Right renal cortex interstitium (tissue), 3 donors: ENCODE results near the gene TXNDC11. TPM values are rescaled to one million over a fixed set of nuclear protein-coding genes. Genes with fewer than 3 reads are reported as not detected.

Source experiments
- DNase-seq, 3 donors: peaks; one replicate each; pipeline ENCODE4 v3.0.0-alpha.2; 2013; ENCODE audit warnings: low read depth in 3 of 3, low spot score in 2 of 3
- polyA plus RNA-seq, 3 donors: library from polyadenylated mRNA; unstranded; fragments of 120-200 nt; gene quantifications; one replicate each; pipeline ENCODE4 v1.2.1, GENCODE V29; 2013; ENCODE audit not compliant: insufficient read length in 3 of 3

TXNDC11 gene
- polyA plus RNA-seq, 3 donors: 40.2 to 42.1 (median 40.5) TPM

DNA sequence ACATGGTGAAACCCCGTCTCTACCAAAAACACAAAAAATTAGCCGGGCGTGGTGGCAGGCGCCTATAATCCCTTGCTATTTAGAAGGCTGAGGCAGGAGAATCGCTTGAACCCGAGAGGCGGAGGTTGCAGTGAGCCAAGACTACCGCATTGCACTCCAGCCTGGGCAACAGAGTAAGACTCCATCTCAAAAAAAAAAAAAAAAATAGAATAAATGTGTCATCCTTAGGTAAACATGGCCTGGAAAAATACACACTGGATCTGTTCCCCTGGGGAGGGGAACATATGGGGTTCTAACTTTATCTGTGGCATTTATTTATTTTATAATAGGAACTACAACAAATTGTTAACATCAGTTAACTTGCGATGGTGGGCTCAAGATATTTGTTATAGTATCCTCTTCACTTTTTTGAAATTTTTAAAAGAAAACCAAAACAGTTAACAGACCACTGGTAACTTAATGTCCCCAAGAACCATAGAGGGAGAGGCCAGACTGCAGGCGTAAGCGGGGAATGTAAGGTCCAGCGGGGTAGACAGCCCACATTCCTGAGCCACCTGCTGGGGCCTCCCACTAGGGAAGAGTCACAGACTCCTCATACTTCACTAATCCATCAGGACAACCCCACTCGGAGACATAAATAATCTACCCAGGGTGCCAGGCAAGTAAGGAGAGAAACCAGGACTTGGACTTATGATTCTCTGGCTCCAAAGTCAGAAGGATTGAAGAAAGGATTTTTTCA, 12.5 kb upstream of the TXNDC11 start:
- DNase-seq: no peak

DNA sequence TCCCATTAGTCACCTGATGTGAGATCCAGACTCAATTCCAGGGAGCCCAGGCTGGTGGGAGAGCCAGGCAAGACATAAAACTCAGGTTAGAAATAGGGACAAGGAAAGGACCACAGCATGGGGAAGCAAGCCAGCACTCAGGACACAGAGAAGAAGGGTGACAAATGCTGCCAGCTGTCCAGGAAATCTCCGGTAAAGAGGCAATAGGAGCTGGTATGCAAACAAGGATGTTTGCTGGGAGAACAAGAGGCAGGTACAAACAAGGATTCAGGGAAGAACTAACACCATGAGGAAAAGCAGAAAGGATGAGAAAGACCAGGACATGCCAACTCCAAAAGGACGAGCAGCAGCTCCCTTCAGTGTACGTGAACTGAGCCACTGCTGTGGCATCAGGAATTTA, 10.2 kb upstream of the TXNDC11 start:
- DNase-seq: no peak

DNA sequence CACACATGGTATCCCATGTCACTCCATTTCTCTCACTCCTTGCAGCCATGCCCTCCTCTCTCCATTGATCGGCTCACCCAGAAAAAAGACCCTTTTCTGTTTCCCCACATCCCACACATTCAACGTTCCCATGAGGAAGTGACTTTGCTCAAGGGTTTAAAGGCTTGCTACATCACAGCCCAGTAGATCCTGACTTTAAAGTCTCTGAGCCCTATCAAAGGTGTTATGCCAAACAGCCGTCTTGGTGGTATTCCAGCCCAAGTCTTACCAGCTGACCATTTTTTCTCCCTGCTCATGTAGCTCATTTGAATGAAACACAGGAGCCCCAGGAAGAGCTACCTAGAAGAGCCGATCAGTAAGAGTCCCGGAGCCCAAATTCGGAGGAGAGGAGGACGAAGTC, 7.4 kb upstream of the TXNDC11 start:
- DNase-seq: no peak

DNA sequence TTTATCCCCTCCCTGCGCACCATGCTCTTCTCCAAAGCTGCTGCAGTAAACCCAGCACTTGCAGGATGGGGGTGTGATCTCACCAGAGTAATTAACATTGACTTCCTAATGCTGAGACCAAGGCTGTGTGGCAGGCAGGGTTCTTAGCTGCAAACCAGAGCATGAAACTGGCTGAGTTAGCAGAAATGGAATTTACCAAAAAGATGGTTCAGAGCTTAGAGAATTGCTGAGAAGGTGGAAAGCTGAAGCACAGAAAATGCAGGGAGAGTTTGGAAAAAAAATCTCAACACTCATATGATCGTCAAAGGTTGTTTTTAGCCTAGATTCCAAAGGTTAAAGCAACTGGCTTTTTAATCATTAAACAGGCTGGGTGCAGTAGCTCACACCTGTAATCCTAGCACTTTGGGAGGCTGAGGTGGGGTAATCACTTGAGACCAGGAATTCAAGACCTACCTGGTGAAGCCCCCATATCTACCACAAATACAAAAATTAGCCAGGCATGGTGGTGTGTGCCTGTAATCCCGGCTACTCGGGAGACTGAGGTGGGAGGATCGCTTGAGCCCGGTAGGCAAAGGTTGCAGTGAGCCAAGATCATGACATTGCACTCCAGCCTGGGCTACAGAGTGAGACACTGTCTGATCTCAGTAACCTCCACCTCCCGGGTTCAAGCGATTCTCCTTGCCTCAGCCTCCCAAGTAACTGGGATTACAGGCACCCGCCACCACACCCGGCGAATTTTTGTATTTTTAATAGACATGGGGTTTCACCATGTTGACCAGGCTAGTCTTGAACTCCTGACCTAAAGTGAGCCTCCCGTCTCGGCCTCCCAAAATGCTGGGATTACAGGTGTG, 6.0 kb upstream of the TXNDC11 start:
- no peak for DNase-seq

DNA sequence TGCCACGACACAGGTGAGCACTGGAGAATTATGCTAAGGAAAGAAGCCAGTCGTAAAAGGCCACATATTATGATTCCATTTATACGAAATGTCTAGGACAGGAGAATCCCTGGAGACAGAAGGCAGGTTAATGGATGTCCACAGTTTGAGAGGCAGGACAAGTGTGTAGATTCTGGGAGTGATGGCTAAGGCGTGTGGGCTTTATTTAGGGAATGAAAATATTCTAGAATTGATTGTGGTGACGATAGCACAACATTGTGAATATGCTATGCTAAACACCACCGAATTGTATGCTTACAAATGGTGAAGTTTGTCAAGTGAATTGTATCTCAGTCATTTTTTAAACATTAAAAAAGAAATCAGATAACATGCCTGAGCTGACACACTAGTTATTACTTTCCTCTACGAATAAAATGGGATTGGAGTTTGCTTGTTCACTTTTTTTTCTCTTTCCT, 5.3 kb upstream of the TXNDC11 start:
- no peak for DNase-seq

DNA sequence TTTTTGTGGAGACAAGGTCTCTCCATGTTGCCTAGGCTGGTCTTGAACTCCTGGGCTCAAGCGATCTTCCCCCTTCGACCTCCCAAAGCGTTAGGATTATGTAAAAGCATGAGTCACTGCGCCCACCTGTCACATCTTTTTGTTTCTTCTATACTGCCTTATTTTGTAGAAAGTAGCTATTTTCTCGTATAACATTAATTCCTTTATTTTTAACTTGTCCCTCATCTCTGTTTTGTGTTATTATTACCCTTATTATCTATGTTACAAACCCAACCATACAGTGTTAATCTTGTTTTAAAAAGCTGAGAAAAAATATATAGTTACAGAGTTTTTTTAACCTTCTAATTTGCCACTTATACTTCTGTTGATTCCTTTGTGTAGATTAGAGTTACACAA, 1.4 kb upstream of the TXNDC11 start:
- DNase-seq: no peak

DNA sequence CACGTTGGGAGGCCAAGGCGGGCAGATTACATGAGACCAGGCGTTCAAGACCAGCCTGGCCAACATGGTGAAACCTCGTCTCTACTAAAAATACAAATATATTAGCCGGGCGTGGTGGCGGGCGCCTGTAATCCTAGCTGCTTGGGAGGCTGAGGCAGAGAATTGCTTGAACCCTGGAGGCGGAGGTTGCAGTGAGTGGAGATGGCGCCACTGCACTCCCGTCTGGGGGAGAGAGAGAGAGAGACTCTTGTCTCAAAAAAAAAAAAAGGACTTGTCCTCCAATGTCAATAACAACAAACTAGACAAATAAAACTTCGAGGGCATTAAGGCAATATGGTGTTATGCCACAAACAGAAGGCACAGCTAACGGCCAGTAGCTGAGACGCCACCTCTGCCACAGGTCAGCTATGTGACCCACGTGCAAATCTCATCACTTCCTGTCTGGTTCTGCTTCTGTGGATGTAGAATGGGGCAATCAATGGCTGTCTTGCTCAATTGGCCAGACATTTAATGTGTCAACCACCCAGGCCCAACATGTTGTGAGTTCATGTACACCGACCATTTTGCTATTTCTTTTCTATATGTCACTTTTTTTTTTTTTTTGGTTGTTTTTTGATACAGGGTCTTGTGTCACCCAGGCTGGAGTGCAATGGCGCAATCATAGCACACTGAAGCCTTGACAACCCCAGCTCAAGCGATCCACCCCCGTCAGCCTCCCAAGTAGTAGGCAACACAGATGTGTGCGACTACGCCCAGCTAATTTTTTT, 834 bp upstream of the TXNDC11 start:
- DNase-seq: no peak

DNA sequence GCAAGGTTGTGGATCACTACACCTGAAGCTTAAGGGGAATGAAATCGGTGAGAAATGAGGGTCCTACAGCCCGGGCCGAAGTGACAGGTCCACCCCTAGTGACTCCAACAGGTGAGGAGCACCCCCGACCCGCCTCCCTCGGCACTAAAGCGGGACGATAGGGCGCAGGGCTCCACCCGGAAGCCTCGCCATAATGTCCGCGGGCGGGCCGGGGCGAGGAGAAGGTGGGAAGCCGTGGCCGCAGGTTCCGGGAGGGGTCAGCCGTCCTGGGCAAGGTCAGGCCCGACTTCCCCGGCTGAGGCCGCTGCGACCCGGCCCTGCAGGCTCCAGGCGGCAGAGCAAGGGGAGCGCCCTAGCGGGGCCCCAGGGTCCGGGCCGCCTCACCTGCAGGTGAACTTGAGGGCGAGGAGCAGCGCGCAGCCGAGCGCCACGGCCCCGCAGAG, 543 bp downstream of the TXNDC11 start:
- no peak for DNase-seq

DNA sequence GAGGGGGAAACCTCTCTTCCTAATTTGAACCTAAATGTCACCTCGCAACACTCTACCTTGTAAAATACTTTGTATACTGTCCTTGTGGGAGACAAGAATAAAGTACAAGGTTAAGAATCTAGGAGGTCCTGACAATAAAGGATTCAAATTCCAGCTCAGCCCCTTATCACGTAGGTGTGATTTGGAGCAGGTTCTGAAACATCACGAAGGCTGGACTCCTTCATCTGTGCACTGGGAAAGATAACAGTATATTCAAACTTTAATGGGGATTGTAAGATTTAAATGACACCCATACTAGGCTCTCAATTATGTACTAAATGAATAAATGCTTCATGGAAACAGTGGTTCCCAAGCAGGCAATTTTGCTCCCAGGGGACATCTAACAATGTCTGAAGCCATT, 2.1 kb downstream of the TXNDC11 start:
- no peak for DNase-seq

DNA sequence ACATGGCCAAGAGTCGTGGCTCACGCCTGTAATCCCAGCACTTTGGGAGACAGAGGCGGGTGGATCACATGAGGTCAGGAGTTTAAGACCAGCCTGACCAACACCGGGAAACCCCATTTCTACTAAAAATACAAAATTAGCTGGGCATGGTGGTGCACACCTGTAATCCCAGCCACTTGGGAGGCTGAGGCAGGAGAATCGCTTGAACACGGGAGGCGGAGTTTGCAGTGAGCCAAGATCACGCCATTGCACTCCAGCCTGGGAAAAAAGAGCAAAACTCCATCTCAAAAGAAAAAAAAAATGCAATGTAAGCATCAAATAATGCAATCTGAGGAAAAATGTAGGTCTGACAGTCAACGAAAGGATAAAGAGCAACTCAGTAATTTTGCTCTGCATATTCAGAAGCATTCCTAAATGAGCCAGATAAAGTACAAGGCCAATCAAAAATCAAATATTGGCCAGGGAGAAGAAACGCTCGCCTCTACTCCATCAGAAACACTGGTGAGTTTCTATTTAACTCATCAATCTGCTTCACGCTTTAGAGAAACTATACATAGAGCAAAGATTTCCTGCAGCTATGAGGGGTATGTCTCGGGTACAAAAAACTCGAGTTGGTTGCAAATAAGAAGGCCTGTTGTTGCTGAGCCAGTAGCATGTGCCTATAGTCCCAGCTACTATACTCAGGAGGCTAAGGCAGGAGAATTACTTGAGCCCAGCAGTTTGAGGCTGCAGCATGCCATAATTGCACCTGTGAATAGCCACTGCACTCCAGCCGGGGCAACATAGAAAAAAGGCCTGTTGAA, 3.7 kb downstream of the TXNDC11 start:
- no peak for DNase-seq

DNA sequence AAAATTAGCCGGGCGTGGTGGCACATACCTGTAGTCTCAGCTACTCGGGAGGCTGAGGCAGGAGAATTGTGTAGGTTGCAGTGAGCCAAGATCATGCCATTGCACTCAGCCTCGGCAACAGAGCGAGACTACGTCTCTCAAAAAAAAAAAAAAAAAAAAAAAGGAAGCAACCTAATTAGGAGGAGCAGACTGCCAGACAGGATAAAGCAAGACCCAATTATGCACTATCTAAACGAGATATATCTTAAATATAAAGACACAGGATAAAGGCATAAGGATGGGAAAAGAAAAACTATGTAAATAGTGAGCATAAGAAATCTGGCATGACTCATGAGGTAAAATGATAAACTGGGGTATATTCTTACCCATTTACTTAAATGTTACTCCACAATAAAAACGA, 4.9 kb downstream of the TXNDC11 start:
- DNase-seq: no peak

DNA sequence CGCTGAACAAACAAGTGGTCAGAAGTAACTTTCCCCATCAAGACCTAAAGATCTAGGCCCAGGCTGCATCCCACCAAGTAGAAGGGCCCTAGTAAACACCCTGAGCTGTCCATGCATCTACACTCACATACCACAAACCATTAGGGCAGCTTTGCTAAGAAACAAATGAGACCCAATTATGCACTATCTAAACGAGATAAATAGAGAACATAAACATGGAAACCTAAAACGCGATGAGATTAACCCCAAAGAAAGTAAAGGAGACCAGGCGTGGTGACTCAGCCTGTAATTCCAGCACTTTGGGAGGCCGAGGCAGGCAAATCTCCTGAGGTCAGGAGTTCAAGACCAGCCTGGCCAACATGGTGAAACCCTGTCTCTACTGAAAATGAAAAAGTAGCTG, 5.8 kb downstream of the TXNDC11 start:
- no peak for DNase-seq

DNA sequence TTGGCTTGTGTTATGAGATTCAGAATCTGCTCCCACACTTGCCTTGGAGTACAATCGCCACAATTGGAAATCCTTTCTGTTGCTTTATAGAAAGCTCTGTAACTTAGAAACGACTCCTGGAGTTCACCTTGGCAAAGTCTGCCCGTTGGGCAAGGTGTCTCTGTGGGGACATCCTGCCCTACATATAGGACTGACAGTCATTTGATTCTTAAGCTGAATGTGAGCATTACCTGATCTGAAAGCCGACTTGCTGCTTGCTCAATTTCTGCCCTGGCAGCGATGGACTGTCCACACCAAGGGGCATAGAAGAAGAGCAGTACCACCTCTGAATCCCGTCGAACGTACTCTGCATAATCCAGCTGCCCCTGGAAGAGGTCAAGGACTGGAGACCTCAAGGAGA, 6.9 kb downstream of the TXNDC11 start:
- DNase-seq: no peak

DNA sequence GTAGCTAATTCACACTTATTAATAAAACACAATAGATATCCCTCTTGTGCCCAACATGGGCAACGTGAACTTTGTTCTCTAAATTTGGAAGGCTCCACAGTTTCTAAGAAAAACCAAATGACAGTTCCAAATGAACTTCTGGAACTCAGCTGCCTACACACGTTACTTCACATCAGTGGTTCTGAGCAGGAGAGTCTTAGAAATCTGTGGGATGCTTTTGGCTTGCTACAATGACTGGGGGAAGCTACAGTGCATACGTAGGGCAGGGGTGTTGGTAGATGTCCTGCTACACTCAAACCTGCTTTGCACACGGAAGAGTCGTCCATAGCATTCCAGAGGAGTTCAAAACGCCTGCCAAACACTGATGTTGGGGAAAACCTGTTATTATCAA, 8.0 kb downstream of the TXNDC11 start:
- no peak for DNase-seq

DNA sequence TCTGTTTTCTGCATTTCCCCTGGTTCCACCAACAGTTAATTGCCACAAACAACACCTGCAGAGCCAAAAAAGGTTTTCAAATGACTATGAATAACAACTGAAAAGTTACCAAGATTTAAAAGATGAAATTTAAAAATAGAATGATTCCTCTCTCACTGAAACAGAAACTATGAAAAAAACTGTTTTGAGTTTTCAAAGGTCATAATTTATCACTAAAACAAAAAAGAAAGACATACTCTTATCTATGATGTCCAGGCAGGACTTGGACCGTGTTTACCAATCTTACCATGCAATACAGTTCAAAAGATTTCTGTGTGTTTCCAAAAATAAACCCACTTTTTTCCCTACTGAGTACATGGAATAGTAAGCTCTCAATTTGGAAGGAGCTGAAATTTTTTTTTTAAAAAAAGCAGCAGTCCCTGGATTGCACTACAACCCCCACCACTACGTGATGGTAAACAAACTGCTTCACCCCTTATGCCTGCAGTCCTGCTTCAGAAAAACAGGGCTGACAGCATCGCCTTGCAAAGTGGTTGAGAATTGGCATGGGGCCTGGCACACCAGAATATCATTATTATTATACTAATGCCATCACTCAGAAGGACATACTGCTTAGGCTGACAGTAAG, 8.5 kb downstream of the TXNDC11 start:
- no peak for DNase-seq

DNA sequence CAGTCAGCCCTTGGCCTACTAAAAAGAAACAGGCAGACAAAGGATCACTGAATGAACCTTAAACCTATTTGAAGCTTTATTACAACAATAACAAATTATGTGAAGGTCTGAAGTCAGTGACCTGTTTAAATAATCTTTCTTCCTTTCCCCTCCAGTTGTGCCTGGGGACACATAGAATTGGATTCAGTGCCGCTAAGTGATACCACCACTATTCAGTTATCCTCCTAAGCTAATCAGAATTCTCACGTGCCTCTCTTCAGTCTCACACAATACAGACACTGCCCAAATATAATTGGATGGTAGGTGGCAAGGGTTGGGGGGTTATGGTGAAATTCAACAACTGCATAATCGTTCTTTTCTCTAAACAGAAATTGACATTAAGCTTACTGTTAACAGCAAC, 11.4 kb downstream of the TXNDC11 start:
- DNase-seq: no peak

DNA sequence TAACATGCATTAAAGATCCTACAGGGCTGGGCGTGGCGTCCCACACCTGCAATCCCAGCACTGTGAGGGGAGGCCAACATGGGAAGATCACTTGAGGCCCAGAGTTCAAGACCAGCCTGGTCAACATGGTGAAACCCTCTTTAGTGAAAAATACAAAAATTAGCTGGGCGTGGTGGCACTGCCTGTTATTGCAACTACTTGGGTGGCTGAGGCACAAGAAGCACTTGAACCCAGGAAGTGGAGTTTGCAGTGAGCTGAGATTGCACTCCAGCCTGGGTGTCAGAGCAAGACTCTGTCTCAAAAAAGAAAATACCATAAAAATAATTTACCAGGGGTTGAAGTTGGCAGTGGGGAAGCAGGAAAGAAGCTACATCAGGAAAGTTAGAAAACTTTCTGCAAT, 12.9 kb downstream of the TXNDC11 start:
- no peak for DNase-seq

DNA sequence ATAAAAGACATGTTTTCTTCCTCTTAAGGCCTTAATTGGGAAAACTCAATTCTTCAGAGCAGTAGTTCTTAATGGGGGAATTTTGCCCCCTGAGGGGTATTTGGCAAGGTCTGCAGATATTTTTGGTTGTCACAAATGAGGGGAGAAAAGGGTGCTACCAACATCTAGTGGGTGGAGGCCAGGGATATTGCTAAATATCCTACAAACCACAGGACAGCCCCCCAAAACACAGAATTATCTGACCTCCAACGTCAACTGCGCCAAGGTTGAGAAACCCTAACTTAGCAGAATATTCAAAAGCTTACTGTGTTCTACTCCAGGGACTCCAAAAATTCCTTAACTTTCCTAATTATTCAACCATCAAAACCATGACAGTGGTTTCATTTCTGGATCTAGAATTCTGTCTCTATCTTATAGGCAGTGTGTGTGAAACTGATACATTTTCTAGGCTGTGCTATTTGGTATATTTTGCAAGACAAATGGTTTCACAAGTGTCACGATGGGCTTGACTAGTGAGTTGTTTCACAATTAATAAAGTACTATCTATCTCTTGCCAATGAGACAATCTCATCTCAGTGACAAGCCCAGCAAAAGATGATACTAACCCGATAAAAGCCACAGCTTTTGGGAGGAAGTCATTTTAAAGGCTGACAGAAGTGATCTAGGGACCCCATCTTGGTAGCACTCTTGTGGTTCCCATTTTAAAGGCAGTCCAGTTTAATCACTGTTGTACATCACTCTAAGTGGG, 14.7 kb downstream of the TXNDC11 start:
- DNase-seq: no peak

DNA sequence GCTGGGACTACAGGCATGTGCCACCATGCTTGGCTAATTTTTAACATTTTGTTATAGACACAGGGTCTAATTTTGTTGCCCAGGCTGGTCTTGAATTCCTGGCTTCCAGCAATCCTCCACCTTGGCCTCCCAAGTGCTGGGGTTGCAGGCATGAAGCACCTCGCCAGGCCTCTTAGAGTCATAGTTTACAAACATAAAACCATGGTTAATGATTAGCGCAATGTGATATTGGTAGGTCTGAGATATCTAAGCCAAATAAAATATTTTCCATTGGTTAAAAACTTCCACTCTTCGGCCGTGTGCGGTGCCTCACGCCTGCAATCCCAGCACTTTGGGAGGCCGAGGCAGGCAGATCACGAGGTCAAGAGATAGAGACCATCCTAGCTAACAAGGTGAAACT, 16.6 kb downstream of the TXNDC11 start:
- no peak for DNase-seq
